Stimulated activated CD4-positive, alpha-beta T cell treated with anti-CD3 and anti-CD28 coated beads, Interleukin-2, amount 100 ng/mL, for 4 hours (primary cell): ENCODE results near the gene SUPT3H.
"Not testable (repeated sequence)": the region's sequence is repeated elsewhere in the genome, so short reads cannot be mapped to it uniquely, and the experiment has no call there.

ENCODE experiments used
- DNase-seq: peaks from one replicate; pipeline ENCODE4 v3.0.0-alpha.2; 2020; ENCODE audit warnings: low read depth

The SUPT3H gene

GRCh38 chr6:44879071-44879470 lies 498.7 kb downstream of the SUPT3H start:
- DNase-seq, result not testable (repeated sequence)

DNA sequence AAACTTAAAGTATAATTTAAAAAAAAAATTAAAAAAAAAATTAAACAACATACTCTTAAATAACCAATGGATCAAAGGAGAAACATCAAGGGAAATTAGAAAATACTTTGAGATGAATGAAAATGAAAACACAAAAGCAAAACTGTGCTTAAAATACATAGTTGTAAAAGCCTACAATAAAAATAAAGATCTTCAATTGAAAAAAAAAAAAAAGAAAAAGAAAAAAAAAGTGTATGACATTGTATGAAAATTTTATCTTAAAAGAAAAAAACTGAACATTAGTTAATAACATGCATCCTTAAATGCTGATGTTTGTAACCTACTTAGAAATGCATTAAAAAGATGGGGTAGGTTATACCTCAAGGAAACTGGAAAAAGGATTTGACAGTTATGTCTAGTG lies 501.1 kb downstream of the SUPT3H start:
- DNase-seq, result not testable (repeated sequence)

DNA sequence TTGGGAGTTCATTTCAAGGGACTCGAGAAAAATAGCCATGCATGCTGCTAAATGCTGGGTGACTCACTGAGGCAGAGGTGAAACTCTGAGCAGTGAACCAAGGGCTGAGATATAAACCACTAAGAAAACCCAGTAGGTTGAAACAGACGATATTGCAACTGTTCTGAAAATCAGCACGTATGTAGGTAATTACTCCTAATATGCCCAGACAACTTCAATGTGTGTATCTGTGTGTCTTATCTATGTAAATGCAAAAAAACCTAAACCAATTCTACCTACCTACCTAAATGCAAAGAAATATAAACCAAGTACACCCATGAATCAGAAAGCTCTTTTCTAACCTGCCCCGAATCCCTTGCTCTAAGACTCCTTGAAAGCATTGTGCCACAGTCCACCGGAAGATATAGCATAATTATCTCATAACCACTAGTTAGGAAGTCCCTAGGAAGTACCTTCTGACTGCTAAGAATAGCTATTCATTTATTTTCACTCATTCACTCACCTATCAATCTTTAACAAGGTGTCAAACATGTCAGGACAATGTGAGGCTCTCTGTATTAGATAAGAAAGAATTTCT lies 508.3 kb downstream of the SUPT3H start:
- DNase-seq, result no peak

- no peak for DNase-seq
Observed at GRCh38 chr6:44868910-44869309, 508.8 kb downstream of the SUPT3H start.

- no peak for DNase-seq
Observed at GRCh38 chr6:44868335-44868668, 509.4 kb downstream of the SUPT3H start.

DNA sequence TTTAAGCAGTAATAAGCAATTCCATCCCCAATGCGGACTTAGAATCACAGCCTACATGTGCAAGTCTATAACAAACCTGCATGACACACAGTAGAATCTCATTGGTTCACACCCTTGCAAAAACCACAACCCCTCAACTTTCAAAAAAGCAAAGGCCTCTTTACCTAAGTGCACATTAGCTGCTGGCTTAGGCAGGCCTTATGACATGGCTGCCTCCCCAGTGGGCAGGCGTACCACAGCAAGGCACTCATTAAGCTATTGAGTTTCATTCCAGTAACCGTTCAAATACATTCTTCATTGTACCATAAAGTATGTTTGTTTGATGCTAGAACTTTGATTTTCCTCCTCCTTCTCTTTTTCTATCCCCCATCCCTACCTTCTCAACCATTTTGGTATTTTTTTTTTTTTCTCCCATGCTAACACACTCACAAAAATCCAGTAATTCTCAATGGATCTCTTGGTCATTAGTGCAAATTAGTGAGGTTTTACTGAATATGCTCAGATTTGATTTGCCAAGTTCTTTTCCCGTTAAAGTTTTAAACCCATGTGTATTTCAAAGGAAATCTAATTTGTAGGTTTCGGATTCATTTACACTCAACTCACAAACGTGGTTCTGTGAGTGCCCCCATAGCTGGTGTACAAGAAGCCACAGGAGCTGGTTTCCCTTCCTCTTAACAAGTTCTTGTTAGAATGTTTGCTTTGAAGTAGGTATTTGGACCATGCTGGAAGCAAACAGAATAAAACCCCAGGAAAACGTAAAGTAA lies 510.0 kb downstream of the SUPT3H start:
- no peak for DNase-seq

- not testable (repeated sequence) for DNase-seq
Observed at GRCh38 chr6:44865184-44865583, 512.5 kb downstream of the SUPT3H start.

DNA sequence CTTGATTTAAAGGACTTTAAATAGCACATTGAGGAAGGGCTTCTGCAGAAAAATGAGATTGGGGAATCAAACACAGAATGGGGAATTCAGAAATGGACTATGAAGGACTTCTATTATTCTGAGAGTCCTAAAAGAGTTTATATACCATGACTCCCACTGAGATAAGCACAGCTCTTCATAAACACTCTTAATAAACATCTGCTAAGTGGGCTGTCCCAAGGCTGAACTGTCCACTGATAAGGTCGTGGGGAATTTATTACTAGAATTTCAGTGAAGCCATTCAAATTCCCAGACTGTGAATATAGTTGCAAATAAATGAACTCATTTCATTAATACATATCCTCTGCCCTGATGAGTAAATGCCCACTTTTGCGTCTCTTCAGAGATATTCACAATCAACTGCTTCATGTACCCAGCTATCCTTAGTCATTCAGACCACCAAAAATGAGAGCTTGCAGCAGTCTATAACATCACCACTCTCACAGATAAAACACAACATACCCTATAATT lies 517.8 kb downstream of the SUPT3H start:
- no peak for DNase-seq

GRCh38 chr6:44858998-44859397 lies 518.7 kb downstream of the SUPT3H start:
- DNase-seq, result no peak

- DNase-seq, result no peak
Observed at GRCh38 chr6:44856479-44856878, 521.3 kb downstream of the SUPT3H start.

DNA sequence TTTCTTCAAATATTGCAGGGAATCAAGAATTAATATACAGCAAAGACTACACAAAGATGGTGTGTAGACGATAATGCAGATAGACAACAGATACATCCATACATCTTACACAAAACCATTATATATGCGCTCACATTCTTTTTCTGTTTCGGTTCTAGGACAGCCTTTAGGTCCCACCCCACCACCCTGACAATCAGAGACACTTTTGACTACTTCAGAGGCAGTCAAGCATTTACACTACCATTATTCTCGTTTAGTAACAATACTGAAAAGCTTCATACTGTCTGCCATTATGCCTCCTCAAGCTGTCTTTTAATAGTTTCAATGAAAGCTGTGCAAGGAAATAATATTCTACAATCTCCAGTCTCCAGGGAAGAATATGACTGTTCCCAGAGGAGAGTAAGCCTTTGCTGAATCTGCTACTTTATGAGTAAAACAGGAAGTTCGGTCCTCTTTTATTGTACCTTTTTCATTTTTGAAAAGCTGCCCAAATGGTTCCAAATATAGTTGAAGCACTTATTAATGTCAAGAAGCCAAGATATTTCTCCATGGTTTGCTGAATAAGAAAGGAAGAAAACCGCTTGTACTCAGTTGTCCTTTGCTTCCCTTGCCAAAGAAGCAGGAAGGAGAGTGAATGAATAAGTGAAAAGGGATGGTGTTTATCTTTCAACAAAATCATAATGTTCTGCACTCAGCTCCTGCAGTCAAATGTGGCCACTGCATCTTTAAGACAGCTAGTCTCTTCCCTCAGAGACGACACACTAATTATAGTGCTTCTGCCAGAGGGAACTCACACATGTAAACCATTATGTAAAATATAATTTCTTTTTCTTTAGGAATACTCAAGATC lies 521.9 kb downstream of the SUPT3H start:
- DNase-seq, result no peak

GRCh38 chr6:44854712-44855443 lies 522.9 kb downstream of the SUPT3H start:
- DNase-seq, result no peak

DNA sequence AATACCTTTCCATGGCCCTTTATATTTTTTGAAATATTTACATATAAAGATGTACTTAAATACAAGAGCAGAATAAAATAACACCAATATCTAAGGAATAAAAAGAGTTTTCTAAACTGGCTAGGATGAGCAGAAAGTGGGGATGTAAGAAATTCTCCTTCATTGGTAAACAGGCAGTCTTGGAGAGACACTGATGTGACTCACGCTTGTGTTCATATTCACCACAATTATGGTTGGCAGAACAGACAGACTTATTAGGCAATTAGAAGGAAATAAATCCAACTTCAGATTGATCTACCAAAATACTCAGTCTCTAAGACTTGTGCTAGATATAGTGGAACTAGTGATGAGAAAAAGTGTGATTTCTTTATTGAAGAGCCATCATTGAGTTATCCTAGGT lies 526.6 kb downstream of the SUPT3H start:
- no peak for DNase-seq

DNA sequence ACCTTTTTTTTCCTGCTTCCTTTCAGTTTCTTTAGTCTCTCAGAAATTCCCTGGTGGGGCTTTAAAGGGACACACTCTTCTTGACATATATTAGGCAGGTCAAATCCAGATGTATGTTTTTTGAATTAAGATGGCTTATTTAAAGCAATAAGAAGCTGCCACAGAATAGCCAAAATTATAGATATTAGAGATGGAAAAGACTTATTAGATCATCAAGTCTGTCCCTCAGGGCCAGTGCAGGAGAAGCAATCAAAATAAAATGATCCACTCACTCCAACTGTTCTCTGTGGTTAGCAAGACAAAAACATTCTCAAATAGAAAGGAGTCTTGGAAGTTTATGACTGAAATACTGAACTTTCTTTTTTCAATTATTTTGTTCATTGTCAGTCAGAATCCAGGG lies 527.4 kb downstream of the SUPT3H start:
- no peak for DNase-seq

DNA sequence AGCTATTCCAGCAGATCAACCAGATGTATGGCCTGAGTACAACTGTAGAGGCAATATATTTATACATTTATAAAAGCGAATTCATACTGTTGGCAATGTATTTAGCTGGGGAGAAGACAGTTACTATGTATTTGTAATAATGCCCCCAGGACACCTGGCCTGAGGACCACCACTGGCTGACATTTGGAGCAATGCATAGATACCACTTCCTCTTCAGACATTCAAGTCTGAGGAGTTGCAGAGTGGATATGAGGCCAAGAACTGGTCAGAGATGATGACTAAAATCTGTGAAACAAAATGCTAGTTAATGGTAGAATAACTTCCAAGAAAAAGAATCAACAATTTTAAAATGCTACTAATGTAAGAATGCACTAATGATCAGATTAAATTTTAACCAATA lies 527.9 kb downstream of the SUPT3H start:
- no peak for DNase-seq

GRCh38 chr6:44843734-44844133 lies 534.0 kb downstream of the SUPT3H start:
- no peak for DNase-seq

DNA sequence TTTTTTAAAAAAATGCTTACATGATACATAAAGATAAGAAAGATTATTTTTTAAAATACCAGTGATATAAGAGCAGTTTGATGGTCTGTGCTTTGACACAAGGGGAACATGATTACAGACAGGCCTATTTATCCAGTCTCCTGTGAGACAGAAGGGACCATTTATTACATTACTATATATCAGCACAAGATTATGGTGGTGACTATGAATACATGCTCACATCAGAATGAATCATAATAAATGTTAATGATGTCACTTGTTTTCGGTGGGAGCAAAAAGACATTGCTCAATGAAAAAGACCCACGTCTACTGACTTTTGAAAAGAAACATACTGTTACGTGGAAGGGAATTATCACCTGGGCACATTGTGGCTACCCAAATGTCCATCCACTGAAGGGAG lies 535.1 kb downstream of the SUPT3H start:
- DNase-seq, result no peak

DNA sequence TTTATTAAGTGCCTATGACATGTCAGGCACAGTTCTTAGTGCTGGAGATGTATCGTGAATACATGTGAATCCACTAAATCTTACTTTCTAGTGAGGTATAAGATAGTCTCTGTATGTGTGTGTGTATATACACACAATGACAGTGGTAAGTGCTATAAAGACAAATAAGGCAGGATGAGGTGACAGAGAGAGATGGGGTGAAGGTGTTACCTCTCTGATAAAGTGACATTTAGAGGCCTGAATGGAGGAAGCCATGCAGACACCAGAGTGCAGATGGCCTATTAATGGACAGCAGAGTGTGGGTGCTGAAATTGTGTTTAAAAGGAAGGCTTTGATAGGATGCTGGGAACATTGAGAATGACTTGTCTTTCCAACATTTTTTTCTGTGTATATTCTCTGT lies 535.9 kb downstream of the SUPT3H start:
- no peak for DNase-seq

DNA sequence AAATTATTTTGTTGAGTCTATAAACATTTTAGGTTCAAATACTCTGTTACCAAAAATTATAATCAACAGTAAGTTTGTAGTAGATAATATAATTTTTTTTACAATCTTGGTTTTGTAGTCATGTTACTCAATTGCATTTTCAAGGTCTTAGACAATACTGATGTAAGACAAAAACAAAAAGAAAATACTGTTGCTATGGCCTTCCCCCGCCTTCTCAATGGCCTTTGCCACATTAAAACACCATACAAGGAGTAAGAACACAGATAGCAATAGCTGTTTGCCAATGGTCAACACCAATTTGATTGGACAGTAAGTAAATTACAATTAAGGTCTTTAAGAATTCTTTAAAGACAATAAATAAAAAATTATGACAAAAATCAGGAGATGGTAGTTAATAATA lies 540.0 kb downstream of the SUPT3H start:
- DNase-seq, result no peak

- no peak for DNase-seq
Observed at GRCh38 chr6:44837255-44837654, 540.5 kb downstream of the SUPT3H start.

- DNase-seq, result no peak
Observed at GRCh38 chr6:44833248-44833647, 544.5 kb downstream of the SUPT3H start.

GRCh38 chr6:44831002-44831610 lies 546.6 kb downstream of the SUPT3H start:
- no peak for DNase-seq
